ENCODE measurements around the gene RNF150.
"Not testable (repeated sequence)": the region's sequence is repeated elsewhere in the genome, so short reads cannot be mapped to it uniquely, and the experiment has no call there.

RNF150 gene

DNA sequence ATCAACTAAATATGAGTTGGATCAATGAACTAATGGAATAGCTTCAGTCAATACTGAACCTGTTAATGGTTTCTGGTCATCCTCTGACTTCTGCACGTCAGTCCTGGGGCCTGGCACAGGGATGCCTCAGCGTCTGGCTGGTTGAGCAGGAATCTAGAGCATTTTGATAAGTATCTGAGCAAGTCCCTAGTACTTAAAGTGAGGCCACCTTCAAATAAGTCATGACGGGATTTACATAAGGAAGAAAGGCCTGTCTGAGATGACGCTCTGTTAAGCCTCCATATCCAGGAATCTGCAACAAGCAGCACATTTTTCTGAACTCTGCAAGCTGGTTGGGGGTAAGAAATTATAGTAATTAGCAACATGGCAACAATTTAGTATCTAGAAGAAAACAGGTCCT lies 293.9 kb downstream of the RNF150 start:
- TF ChIP-seq, protein P1, sequence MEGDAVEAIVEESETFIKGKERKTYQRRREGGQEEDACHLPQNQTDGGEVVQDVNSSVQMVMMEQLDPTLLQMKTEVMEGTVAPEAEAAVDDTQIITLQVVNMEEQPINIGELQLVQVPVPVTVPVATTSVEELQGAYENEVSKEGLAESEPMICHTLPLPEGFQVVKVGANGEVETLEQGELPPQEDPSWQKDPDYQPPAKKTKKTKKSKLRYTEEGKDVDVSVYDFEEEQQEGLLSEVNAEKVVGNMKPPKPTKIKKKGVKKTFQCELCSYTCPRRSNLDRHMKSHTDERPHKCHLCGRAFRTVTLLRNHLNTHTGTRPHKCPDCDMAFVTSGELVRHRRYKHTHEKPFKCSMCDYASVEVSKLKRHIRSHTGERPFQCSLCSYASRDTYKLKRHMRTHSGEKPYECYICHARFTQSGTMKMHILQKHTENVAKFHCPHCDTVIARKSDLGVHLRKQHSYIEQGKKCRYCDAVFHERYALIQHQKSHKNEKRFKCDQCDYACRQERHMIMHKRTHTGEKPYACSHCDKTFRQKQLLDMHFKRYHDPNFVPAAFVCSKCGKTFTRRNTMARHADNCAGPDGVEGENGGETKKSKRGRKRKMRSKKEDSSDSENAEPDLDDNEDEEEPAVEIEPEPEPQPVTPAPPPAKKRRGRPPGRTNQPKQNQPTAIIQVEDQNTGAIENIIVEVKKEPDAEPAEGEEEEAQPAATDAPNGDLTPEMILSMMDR (IDR thresholded peaks at IDR 0.05; ENCODE audit: insufficient read depth, low read depth, low read length, missing control alignments): no peak
- no peak for DNase-seq (ENCODE audit: low read depth)

DNA sequence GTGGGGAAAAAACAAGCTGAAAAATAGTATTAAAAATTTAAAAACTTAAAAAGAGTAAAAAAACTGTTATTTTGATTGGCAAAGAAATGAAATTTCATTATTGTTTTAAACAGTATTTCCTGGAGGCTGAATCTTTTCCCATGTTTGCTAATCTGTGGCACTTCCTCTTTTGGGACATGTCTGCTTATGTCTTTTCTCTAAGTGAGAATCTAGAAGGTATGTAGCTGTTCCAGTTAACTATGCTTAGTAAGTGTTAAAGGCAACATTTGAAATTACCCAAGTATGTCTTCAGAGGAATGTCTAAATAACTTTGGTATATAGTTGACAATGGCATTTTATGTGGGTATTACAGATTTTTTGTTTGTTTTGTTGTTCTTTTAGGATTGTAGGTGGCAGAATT lies 295.5 kb downstream of the RNF150 start:
- no peak for DNase-seq (ENCODE audit: low read depth)
- H3K4me3 ChIP-seq (ENCODE audit: low read depth, low read length): no peak overlapping the region
- TF ChIP-seq, protein P1 (IDR thresholded peaks at IDR 0.05; ENCODE audit: insufficient read depth, low read depth, low read length, missing control alignments): no peak

More for the DNA sequence above, 293.9 kb downstream of the RNF150 start:
- H3K4me3 ChIP-seq (ENCODE audit: low read depth, low read length): no peak overlapping the region

DNA sequence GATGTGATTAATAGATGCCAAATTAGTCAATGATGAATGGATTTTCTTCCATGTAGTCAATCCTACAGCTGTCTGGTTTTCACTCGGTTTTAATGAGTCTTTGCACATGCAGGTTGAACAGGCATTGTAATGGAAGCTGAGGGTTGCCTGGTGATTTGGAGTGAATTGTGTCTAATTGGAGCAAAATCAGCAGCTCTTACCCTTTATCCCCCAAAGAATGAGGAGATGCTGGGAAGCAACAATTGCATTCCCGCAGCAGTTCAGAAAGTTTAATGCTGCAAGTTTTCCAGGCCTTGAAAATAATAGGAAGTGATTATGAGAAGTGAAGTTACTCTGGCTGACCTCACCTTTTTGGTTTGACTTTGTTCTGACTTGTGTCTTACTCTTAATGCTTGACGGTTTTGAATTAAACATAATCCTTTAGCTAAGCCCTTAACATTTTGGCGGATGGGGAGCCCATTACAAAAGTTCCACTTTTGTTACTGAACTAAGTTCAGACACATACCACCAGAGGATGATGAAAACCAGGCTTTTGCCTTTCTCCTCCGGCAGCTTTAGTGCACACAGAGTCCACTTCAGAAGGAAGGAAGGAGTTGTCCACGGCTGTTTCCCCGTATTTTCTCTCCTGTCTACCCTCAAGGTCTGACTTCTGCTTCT lies 298.3 kb downstream of the RNF150 start:
- no peak overlapping the region for H3K4me3 ChIP-seq (ENCODE audit: low read depth, low read length)
- no peak for DNase-seq (ENCODE audit: low read depth)
- TF ChIP-seq, protein P1 (IDR thresholded peaks at IDR 0.05; ENCODE audit: insufficient read depth, low read depth, low read length, missing control alignments): no peak

DNA sequence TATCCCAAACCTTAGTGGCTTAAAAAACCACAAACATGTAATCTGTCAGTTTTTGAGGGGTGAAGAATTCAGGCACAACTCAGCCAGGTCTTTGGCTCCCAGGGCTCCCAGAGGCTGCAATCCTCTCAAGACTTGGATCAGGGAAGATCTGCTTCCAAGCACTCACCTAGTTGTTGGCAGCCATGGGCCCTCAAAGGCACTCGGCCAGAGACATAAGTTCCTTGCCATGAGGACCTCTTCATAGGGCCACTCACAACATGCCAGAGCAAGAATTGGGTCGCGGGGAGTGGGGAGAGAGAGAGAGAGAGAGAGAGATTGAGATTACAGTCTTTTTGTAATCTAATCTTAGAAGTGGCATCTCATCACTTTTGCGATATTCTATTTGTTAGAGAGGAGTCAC lies 300.0 kb downstream of the RNF150 start:
- TF ChIP-seq, protein P1 (IDR thresholded peaks at IDR 0.05; ENCODE audit: insufficient read depth, low read depth, low read length, missing control alignments): no peak
- DNase-seq (ENCODE audit: low read depth): no peak
- no peak overlapping the region for H3K4me3 ChIP-seq (ENCODE audit: low read depth, low read length)

DNA sequence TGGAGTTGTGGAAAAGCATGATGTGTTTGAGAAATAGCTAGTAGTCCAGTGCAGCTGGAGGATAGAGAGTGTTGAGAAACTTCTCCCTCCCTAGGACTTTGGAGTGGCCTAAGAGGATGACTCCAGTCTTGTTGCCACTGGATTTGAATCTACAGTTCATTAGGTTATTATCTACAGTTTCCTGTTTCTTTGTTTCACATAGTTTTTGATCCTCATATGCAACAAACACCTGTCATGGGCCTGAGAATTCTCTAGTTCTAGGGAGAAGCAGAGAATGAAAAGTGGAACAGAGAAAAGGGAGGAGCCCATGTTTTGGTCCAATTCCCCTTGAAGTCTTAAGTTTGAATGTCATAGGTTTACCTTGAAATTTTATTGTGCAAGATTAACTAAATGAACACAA lies 303.4 kb downstream of the RNF150 start:
- TF ChIP-seq, protein P1 (IDR thresholded peaks at IDR 0.05; ENCODE audit: insufficient read depth, low read depth, low read length, missing control alignments): no peak
- no peak overlapping the region for H3K4me3 ChIP-seq (ENCODE audit: low read depth, low read length)
- DNase-seq (ENCODE audit: low read depth): peak; percentile 77

DNA sequence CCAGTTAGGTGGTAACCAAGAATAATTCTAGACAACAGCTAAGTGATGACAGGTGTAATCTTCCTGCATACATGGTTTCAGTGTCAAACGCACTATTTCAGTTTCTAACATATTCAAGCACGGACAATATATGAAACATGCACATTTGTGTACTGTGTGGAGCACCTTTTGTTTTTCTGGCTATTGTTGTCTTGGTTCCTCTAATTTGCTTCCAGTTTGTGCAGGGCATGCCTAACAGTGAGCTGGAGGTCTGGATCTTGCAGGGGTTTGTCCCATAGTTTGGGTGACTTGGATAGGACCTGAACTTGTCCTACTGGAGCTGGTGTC lies 306.6 kb downstream of the RNF150 start:
- peak; percentile 68 for DNase-seq (ENCODE audit: low read depth)
- no peak overlapping the region for H3K4me3 ChIP-seq (ENCODE audit: low read depth, low read length)
- TF ChIP-seq, protein P1 (IDR thresholded peaks at IDR 0.05; ENCODE audit: insufficient read depth, low read depth, low read length, missing control alignments): no peak

DNA sequence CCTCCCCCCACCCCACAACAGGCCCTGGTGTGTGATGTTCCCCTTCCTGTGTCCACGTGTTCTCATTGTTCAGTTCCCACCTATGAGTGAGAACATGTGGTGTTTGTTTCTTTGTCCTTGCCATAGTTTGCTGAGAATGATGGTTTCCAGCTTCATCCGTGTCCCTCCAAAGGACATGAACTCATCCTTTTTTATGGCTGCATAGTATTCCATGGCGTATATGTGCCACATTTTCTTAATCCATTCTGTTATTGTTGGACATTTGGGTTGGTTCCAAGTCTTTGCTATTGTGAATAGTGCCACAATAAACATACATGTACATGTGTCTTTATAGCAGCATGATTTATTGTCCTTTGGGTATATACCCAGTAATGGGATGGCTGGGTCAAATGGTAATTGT lies 312.7 kb downstream of the RNF150 start:
- DNase-seq (ENCODE audit: low read depth); H3K4me3 ChIP-seq (ENCODE audit: low read depth, low read length): not testable (repeated sequence)

Data from GM12865 (cell line).